K562 (cell line): Measurements from ENCODE around the gene SIGLEC11. TPM values are rescaled to one million over a fixed set of nuclear protein-coding genes. Genes with fewer than 3 reads are reported as not detected.

Source experiments
- ATF1 ChIP-seq, 2 experiments: fragments of 450-650 bp in 1 of 2; IDR thresholded peaks; 2 replicates each; pipeline ENCODE4 v1.6.1; 2016; ENCODE audit warnings: missing compliant biosample characterization in 1 of 2, missing genetic modification characterization in 1 of 2
- CHCHD3 ChIP-seq: fragments of 250-450 bp; sonication (Bioruptor Pico); IDR thresholded peaks from 2 replicates; pipeline ENCODE4 v2.1.2; 2022; ENCODE audit warnings: mild to moderate bottlenecking
- ESRRA ChIP-seq: fragments of 450-650 bp; IDR thresholded peaks from 2 replicates; pipeline ENCODE4 v1.6.1; 2014; ENCODE audit warnings: low read depth, mild to moderate bottlenecking, moderate library complexity, borderline replicate concordance
- ETV1 ChIP-seq: fragments of 450-650 bp; conservative IDR thresholded peaks from 2 replicates; pipeline ENCODE4 v1.6.1; 2016; ENCODE audit warnings: missing genetic modification characterization, control low read depth, low read depth, missing compliant biosample characterization
- IFI16 ChIP-seq: fragments of 250-450 bp; sonication (Bioruptor Pico); IDR thresholded peaks from 2 replicates; pipeline ENCODE4 v2.1.2; 2022; ENCODE audit warnings: mild to moderate bottlenecking, inconsistent platforms
- JUNB ChIP-seq: fragments of 450-650 bp; formaldehyde crosslinking; conservative IDR thresholded peaks from 2 replicates; pipeline ENCODE4 v1.4.0; 2020; ENCODE audit warnings: mild to moderate bottlenecking
- KLF1 ChIP-seq: fragments of 450-650 bp; IDR thresholded peaks from 2 replicates; pipeline ENCODE4 v1.6.1; 2016; ENCODE audit warnings: missing genetic modification characterization, missing compliant biosample characterization
- MEIS2 ChIP-seq: fragments of 450-650 bp; IDR thresholded peaks from 2 replicates; pipeline ENCODE4 v1.6.1; 2014; ENCODE audit warnings: mild to moderate bottlenecking; ENCODE audit not compliant: partially characterized antibody
- NBN ChIP-seq: fragments of 450-650 bp; IDR thresholded peaks from 2 replicates; pipeline ENCODE4 v1.6.1; 2016; ENCODE audit warnings: low read depth, mild to moderate bottlenecking
- NCOA1 ChIP-seq: fragments of 450-650 bp; IDR thresholded peaks from 2 replicates; pipeline ENCODE4 v1.6.1; 2016; ENCODE audit warnings: low read depth
- POLR3G ChIP-seq: IDR thresholded peaks from 2 replicates; pipeline ENCODE4 v1.6.1; 2011; ENCODE audit not compliant: insufficient read length, insufficient replicate concordance; ENCODE audit errors: extremely low read depth
- PPARD ChIP-seq: fragments of 250-450 bp; sonication (Bioruptor Pico); IDR thresholded peaks from 2 replicates; pipeline ENCODE4 v1.8.0; 2022; ENCODE audit warnings: inconsistent platforms, mild to moderate bottlenecking, moderate library complexity
- SNIP1 ChIP-seq: fragments of 450-650 bp; IDR thresholded peaks from 2 replicates; pipeline ENCODE4 v1.7.1; 2017; ENCODE audit warnings: low read depth, mild to moderate bottlenecking
- TBP ChIP-seq: optimal IDR thresholded peaks from 2 replicates; pipeline ENCODE3; 2011; ENCODE audit warnings: low read depth, low read length, improper control_type of control experiment
- XRCC5 ChIP-seq: fragments of 200-400 bp; formaldehyde crosslinking; IDR thresholded peaks from 2 replicates; pipeline ENCODE4 v1.6.1; 2017; ENCODE audit warnings: low read depth, mild to moderate bottlenecking, low read length
- ZNF347 ChIP-seq: fragments of 450-650 bp; formaldehyde crosslinking; IDR thresholded peaks from 2 replicates; pipeline ENCODE4 v1.4.0; 2020; ENCODE audit warnings: low read depth, mild to moderate bottlenecking, moderate library complexity
- ZNF507 ChIP-seq: conservative IDR thresholded peaks from 2 replicates; pipeline ENCODE4 v1.6.1; 2017; ENCODE audit warnings: missing genetic modification characterization, missing compliant biosample characterization
- ZNF589 ChIP-seq: fragments of 200-800 bp; sonication (Bioruptor generic); IDR thresholded peaks from 2 replicates; pipeline ENCODE4 v1.6.1; 2016; ENCODE audit warnings: low read depth, missing genetic modification characterization, missing compliant biosample characterization
- ZNF778 ChIP-seq: fragments of 450-650 bp; formaldehyde crosslinking; IDR thresholded peaks from 2 replicates; pipeline ENCODE4 v1.4.0; 2020; ENCODE audit warnings: mild to moderate bottlenecking, moderate library complexity
- polyA plus RNA-seq, 8 experiments: library from polyadenylated mRNA; depleted of rRNA in 4 of 8; stranded (reverse) in 5 of 8; unstranded in 3 of 8; fragments of >200 nt; fragmentation: Nextera tagmentation in 2 of 8; fragmentation: Illumina TruSeq in 1 of 8; extraction: Ambion mirVana in 2 of 8; extraction: Trizol in 1 of 8; gene quantifications; 2 replicates each; pipeline versions ENCODE4 v1.2.1 to v1.2.3, GENCODE V29; 2011 to 2014; ENCODE audit warnings: inconsistent platforms in 1 of 8, missing spikeins in 1 of 8
- total RNA-seq, 7 experiments: library from RNA; depleted of rRNA in 6 of 7; stranded (reverse); fragments of >200 nt in 6 of 7; fragmentation: Illumina TruSeq in 2 of 7; extraction: Trizol in 2 of 7; gene quantifications; 2 replicates each; pipeline versions ENCODE4 v1.2.1 to v1.2.3, GENCODE V29; 2011 to 2021; ENCODE audit warnings: low replicate concordance in 1 of 7
- TF ChIP-seq, protein P1 (sequence below): fragments of 250-450 bp; sonication (Bioruptor Pico); IDR thresholded peaks from 2 replicates; pipeline ENCODE4 v1.8.0; 2021; ENCODE audit warnings: mild to moderate bottlenecking, moderate library complexity
- TF ChIP-seq, protein P2 (sequence below): fragments of 250-450 bp; sonication (Bioruptor Pico); IDR thresholded peaks from 2 replicates; pipeline ENCODE4 v1.8.0; 2021; ENCODE audit warnings: borderline replicate concordance, mild to moderate bottlenecking, moderate library complexity; ENCODE audit not compliant: poor library complexity, severe bottlenecking
- TF ChIP-seq, protein P3 (sequence below): sonication (generic); formaldehyde crosslinking; IDR thresholded peaks from 2 replicates; pipeline ENCODE4 v1.8.0; 2022; ENCODE audit warnings: missing genetic modification reagents, mild to moderate bottlenecking, borderline replicate concordance
- TF ChIP-seq, protein P4 (sequence below), 2 experiments: IDR thresholded peaks; 2 replicates each; pipeline ENCODE4 v1.6.1; 2012; ENCODE audit warnings: improper control_type of control experiment in 2 of 2, low read depth in 2 of 2, low read length in 2 of 2, borderline replicate concordance in 1 of 2

SIGLEC11 gene
- total and polyA plus RNA-seq, 9 of the 15 experiments (the other 6 are each of a cell fraction or from before 2014, with no cell fraction given): not detected

DNA sequence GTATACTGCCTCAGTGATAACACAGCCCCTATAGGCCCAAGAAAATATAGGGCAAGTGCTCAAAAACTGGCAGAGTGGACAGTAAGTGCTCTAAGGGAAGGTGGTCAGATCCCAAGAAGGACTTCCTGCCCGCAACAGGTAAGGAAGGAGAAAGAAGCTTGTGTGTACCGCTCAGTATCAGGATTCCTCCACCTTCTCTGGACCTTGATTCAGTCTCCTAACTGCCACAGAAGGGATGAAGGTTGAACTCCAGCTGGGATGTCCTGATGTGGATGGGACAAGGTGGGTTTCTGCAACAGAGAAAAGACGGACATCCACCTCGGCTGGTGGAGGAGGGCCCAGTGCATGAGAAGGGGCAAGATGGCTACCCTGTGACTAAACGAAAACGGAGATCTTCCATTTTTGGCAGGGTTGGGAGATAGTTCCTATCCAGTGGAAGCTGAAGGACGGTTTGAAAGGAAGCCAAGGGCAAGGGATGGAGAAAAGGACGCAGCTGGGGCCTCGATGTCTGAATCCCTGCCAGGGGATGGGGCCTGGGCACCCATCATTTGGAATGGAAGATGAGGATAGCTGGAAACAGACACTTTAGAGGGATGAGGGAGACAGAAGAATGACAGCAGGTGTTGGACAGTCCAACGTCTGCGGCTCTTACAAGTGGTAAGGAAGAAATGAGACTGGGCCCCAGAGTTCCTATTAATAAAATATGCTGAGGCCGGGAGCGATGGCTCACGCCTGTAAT is 33.3 kb downstream of the SIGLEC11 start (continued):
- TF ChIP-seq, protein P1, sequence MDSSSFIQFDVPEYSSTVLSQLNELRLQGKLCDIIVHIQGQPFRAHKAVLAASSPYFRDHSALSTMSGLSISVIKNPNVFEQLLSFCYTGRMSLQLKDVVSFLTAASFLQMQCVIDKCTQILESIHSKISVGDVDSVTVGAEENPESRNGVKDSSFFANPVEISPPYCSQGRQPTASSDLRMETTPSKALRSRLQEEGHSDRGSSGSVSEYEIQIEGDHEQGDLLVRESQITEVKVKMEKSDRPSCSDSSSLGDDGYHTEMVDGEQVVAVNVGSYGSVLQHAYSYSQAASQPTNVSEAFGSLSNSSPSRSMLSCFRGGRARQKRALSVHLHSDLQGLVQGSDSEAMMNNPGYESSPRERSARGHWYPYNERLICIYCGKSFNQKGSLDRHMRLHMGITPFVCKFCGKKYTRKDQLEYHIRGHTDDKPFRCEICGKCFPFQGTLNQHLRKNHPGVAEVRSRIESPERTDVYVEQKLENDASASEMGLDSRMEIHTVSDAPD (CRISPR knock-in tag): no peak
- TF ChIP-seq SNIP1 (no peak), PPARD (no peak), MEIS2 (no peak), KLF1 (no peak), POLR3G (no peak), TBP (no peak), ATF1 (CRISPR knock-in tag; IDR thresholded peaks at IDR 0.05) (no peak), ATF1 (tag; IDR thresholded peaks at IDR 0.05) (no peak), ZNF347 (CRISPR knock-in tag) (no peak), ZNF778 (CRISPR knock-in tag) (no peak), XRCC5 (no peak), IFI16 (CRISPR knock-in tag) (no peak), ETV1 (tag) (no peak; the same call in 1 of the 2 replicates), ZNF507 (tag) (no peak), CHCHD3 (no peak), NBN (no peak), NCOA1 (no peak), JUNB (CRISPR knock-in tag) (no peak), ZNF589 (CRISPR knock-in tag) (0 out of 2 replicates have a peak, but pooled peaks have one; percentile 5), ESRRA (no peak)
- TF ChIP-seq, protein P2, sequence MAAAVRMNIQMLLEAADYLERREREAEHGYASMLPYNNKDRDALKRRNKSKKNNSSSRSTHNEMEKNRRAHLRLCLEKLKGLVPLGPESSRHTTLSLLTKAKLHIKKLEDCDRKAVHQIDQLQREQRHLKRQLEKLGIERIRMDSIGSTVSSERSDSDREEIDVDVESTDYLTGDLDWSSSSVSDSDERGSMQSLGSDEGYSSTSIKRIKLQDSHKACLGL (CRISPR knock-in tag): no peak
- TF ChIP-seq, protein P3, sequence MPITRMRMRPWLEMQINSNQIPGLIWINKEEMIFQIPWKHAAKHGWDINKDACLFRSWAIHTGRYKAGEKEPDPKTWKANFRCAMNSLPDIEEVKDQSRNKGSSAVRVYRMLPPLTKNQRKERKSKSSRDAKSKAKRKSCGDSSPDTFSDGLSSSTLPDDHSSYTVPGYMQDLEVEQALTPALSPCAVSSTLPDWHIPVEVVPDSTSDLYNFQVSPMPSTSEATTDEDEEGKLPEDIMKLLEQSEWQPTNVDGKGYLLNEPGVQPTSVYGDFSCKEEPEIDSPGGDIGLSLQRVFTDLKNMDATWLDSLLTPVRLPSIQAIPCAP (CRISPR knock-in tag): no peak
- TF ChIP-seq, protein P4, sequence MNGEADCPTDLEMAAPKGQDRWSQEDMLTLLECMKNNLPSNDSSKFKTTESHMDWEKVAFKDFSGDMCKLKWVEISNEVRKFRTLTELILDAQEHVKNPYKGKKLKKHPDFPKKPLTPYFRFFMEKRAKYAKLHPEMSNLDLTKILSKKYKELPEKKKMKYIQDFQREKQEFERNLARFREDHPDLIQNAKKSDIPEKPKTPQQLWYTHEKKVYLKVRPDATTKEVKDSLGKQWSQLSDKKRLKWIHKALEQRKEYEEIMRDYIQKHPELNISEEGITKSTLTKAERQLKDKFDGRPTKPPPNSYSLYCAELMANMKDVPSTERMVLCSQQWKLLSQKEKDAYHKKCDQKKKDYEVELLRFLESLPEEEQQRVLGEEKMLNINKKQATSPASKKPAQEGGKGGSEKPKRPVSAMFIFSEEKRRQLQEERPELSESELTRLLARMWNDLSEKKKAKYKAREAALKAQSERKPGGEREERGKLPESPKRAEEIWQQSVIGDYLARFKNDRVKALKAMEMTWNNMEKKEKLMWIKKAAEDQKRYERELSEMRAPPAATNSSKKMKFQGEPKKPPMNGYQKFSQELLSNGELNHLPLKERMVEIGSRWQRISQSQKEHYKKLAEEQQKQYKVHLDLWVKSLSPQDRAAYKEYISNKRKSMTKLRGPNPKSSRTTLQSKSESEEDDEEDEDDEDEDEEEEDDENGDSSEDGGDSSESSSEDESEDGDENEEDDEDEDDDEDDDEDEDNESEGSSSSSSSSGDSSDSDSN (IDR thresholded peaks at IDR 0.05; ENCODE audit: borderline replicate concordance in 1 of 2, low read depth in 2 of 2, low read length in 2 of 2): no peak
